Measurements from ENCODE around the gene LYST. TPM values are rescaled to one million over a fixed set of nuclear protein-coding genes. Genes with fewer than 3 reads are reported as not detected.

LYST gene
- total RNA-seq, 1 experiment from 2014 or later = 23.9 TPM

- Mint-ChIP-seq H3K27me3 (ENCODE audit: insufficient read depth, unreplicated experiment) (no peaks in the 10 kb centered on the region), H3K4me1 (ENCODE audit: insufficient read depth, unreplicated experiment) (peaks cover 45% of the 10 kb centered on the region), H3K9me3 (ENCODE audit: unreplicated experiment) (peaks cover 6% of the 10 kb centered on the region), H3K36me3 (ENCODE audit: insufficient read depth, unreplicated experiment) (no peaks in the 10 kb centered on the region), H3K4me3 (ENCODE audit: unreplicated experiment) (peak overlapping the region; percentile 15), H3K27ac (ENCODE audit: low read depth, unreplicated experiment) (peak overlapping the region; percentile 61)
- ChIA-PET CTCF (interaction anchor here (0.6 to 2.4 kb wide), 15 partner anchors 9 to 672 kb away, joined by 3 to 16 read pairs (median 4); no protein-coding TSS in a partner anchor), POLR2A (interaction anchor here (0.7 to 3.8 kb wide), 17 partner anchors 10 to 68 kb away, joined by 3 to 43 read pairs (median 5); partner anchors contain the start of gene LYST)
- no TSS peak for BruUV-seq (replicated peaks)
- no peak for TF ChIP-seq CTCF (IDR thresholded peaks at IDR 0.05; ENCODE audit: unreplicated experiment)
- intact Hi-C loops (cut with micrococcal nuclease) = no loop called here
- DNase-seq (ENCODE audit: unreplicated experiment) = peak; percentile 99
Observed at GRCh38 chr1:235902677-235903542, 36.2 kb upstream of the LYST start.

GRCh38 chr1:235901461-235901860, 34.8 kb upstream of the LYST start:
- Mint-ChIP-seq H3K4me1 (ENCODE audit: insufficient read depth, unreplicated experiment) (peaks cover 43% of the 10 kb centered on the region), H3K27me3 (ENCODE audit: insufficient read depth, unreplicated experiment) (no peaks in the 10 kb centered on the region), H3K9me3 (ENCODE audit: unreplicated experiment) (peaks cover 6% of the 10 kb centered on the region), H3K27ac (ENCODE audit: low read depth, unreplicated experiment) (no peak overlapping the region), H3K36me3 (ENCODE audit: insufficient read depth, unreplicated experiment) (no peaks in the 10 kb centered on the region), H3K4me3 (ENCODE audit: unreplicated experiment) (no peak overlapping the region)
- DNase-seq (ENCODE audit: unreplicated experiment) = peak; percentile 67
- POLR2A ChIA-PET = interaction anchor here (1.2 to 3.8 kb wide), 5 partner anchors 16 to 108 kb away, joined by 3 to 43 read pairs (median 5); partner anchors contain the start of gene LYST
- CTCF ChIA-PET = interaction anchor here (1.0 to 1.3 kb wide), 5 partner anchors 9 to 71 kb away, joined by 3 to 4 read pairs (median 3); partner anchors contain the start of gene LYST
- no peak for TF ChIP-seq CTCF (IDR thresholded peaks at IDR 0.05; ENCODE audit: unreplicated experiment)
- BruUV-seq (replicated peaks) = no TSS peak
- intact Hi-C loops (cut with micrococcal nuclease) = no loop called here

GRCh38 chr1:235898126-235898525, 31.4 kb upstream of the LYST start:
- no peak for DNase-seq (ENCODE audit: unreplicated experiment)
- CTCF ChIA-PET = interaction anchor here (1.1 to 4.1 kb wide), 4 partner anchors 10 to 73 kb away, joined by 3 to 14 read pairs (median 4); no protein-coding TSS in a partner anchor

More at GRCh38 chr1:235898126-235898525, 31.4 kb upstream of the LYST start:
- Mint-ChIP-seq H3K9me3 (ENCODE audit: unreplicated experiment) (peaks cover 6% of the 10 kb centered on the region), H3K4me1 (ENCODE audit: insufficient read depth, unreplicated experiment) (peaks cover 35% of the 10 kb centered on the region), H3K27me3 (ENCODE audit: insufficient read depth, unreplicated experiment) (no peaks in the 10 kb centered on the region), H3K4me3 (ENCODE audit: unreplicated experiment) (no peak overlapping the region), H3K36me3 (ENCODE audit: insufficient read depth, unreplicated experiment) (no peaks in the 10 kb centered on the region), H3K27ac (ENCODE audit: low read depth, unreplicated experiment) (no peak overlapping the region)
- POLR2A ChIA-PET = interaction anchor here (0.9 to 1.8 kb wide), 5 partner anchors 19 to 34 kb away, joined by 3 to 7 read pairs (median 3); no protein-coding TSS in a partner anchor
- intact Hi-C loops (cut with micrococcal nuclease) = no loop called here
- no peak for TF ChIP-seq CTCF (IDR thresholded peaks at IDR 0.05; ENCODE audit: unreplicated experiment)
- BruUV-seq (replicated peaks) = no TSS peak
